DOHH2 (cell line): Measurements from ENCODE around the gene SNRPE.

Experiments
- H3F3A ChIP-seq: fragments of 200-600 bp; sonication (generic), shearing (Covaris generic); 2 replicates; pipeline ENCODE4 v1.6.0; 2016; ENCODE audit warnings: antibody characterized with exemption, mild to moderate bottlenecking; ENCODE audit not compliant: control insufficient read depth, insufficient read depth
- H3K27ac ChIP-seq: fragments of 200-600 bp; sonication (generic); 2 replicates; pipeline ENCODE4 v1.5.1; 2014; ENCODE audit warnings: low read depth, mild to moderate bottlenecking, low read length, moderate library complexity
- H3K27me3 ChIP-seq: fragments of 200-600 bp; sonication (generic); 2 replicates; pipeline ENCODE4 v1.6.1; 2014; ENCODE audit warnings: mild to moderate bottlenecking, low read length, mixed read lengths; ENCODE audit not compliant: control insufficient read depth
- H3K36me3 ChIP-seq: fragments of 200-600 bp; sonication (generic); 2 replicates; pipeline ENCODE4 v1.6.1; 2014; ENCODE audit warnings: mild to moderate bottlenecking, low read length, moderate library complexity, mixed read lengths; ENCODE audit not compliant: control insufficient read depth
- H3K4me1 ChIP-seq: fragments of 200-600 bp; sonication (generic); 2 replicates; pipeline ENCODE4 v1.6.1; 2014; ENCODE audit warnings: mild to moderate bottlenecking, low read length, mixed read lengths; ENCODE audit not compliant: control insufficient read depth
- H3K4me2 ChIP-seq: fragments of 200-600 bp; sonication (generic); 2 replicates; pipeline ENCODE4 v1.6.0; 2014; ENCODE audit warnings: mild to moderate bottlenecking, low read length, moderate library complexity
- H3K4me3 ChIP-seq: fragments of 200-600 bp; sonication (generic); 2 replicates; pipeline ENCODE4 v1.5.1; 2014; ENCODE audit warnings: mild to moderate bottlenecking, low read length, mixed read lengths
- H3K79me2 ChIP-seq: fragments of 200-600 bp; sonication (generic); 2 replicates; pipeline ENCODE4 v1.6.1; 2014; ENCODE audit warnings: mild to moderate bottlenecking, low read length, mixed read lengths; ENCODE audit not compliant: control insufficient read depth
- H3K9me2 ChIP-seq: fragments of 200-600 bp; sonication (generic); replicated peaks from 2 replicates; pipeline ENCODE4 v1.6.1; 2014; ENCODE audit warnings: mild to moderate bottlenecking, low read length, mixed read lengths; ENCODE audit not compliant: control insufficient read depth
- H3K9me3 ChIP-seq: fragments of 200-600 bp; sonication (generic); 2 replicates; pipeline ENCODE4 v1.6.1; 2014; ENCODE audit warnings: antibody characterized with exemption, low read length, mixed read lengths; ENCODE audit not compliant: control insufficient read depth, insufficient read depth
- H4K20me1 ChIP-seq: fragments of 200-600 bp; sonication (generic); 2 replicates; pipeline ENCODE4 v1.6.0; 2014; ENCODE audit warnings: low read depth, mild to moderate bottlenecking, antibody characterized with exemption, low read length, moderate library complexity; ENCODE audit not compliant: control insufficient read depth, insufficient read depth
- CTCF ChIP-seq: fragments of 200-600 bp; sonication (generic); IDR thresholded peaks from one replicate; pipeline ENCODE4 v1.5.1; 2014; ENCODE audit warnings: antibody characterized with exemption, mild to moderate bottlenecking, low read depth, low read length; ENCODE audit not compliant: poor library complexity, severe bottlenecking
- EZH2phosphoT487 ChIP-seq: fragments of 200-600 bp; sonication (generic); IDR thresholded peaks from 2 replicates; pipeline ENCODE4 v1.6.1; 2017; ENCODE audit warnings: borderline replicate concordance, mild to moderate bottlenecking, antibody characterized with exemption, low read length, moderate library complexity, mixed read lengths

Gene SNRPE

GRCh38 chr1:203901581-203901980 lies 40.2 kb downstream of the SNRPE start:
- Histone ChIP-seq H3K79me2 (no peaks in the 10 kb centered on the region), H3F3A (no peaks in the 10 kb centered on the region), H3K4me3 (no peak overlapping the region), H3K9me3 (no peaks in the 10 kb centered on the region), H3K4me2 (no peak overlapping the region), H3K27ac (no peak overlapping the region), H3K9me2 (no peaks in the 10 kb centered on the region), H3K36me3 (no peaks in the 10 kb centered on the region), H3K4me1 (no peaks in the 10 kb centered on the region), H4K20me1 (no peaks in the 10 kb centered on the region), H3K27me3 (no peaks in the 10 kb centered on the region)
- TF ChIP-seq EZH2phosphoT487 = no peak
- no peak for TF ChIP-seq CTCF

- Histone ChIP-seq H3K4me1 (no peaks in the 10 kb centered on the region), H4K20me1 (no peaks in the 10 kb centered on the region), H3K4me2 (no peak overlapping the region), H3K9me3 (no peaks in the 10 kb centered on the region), H3K27me3 (no peaks in the 10 kb centered on the region), H3K79me2 (no peaks in the 10 kb centered on the region), H3K4me3 (no peak overlapping the region), H3F3A (no peaks in the 10 kb centered on the region), H3K36me3 (no peaks in the 10 kb centered on the region), H3K27ac (no peak overlapping the region), H3K9me2 (no peaks in the 10 kb centered on the region)
- TF ChIP-seq EZH2phosphoT487 (no peak), CTCF (no peak)
These were observed 43.9 kb downstream of the SNRPE start for GRCh38 chr1:203905275-203905674.

- no peak overlapping the region for H3K4me2 ChIP-seq
- H3K79me2 ChIP-seq = no peaks in the 10 kb centered on the region
- H3F3A ChIP-seq = no peaks in the 10 kb centered on the region
- H3K27me3 ChIP-seq = peaks cover 2% of the 10 kb centered on the region
- H3K4me1 ChIP-seq = no peaks in the 10 kb centered on the region
- H3K9me2 ChIP-seq = no peaks in the 10 kb centered on the region
- no peaks in the 10 kb centered on the region for H3K9me3 ChIP-seq
- H3K4me3 ChIP-seq = no peak overlapping the region
- no peaks in the 10 kb centered on the region for H3K36me3 ChIP-seq
- H3K27ac ChIP-seq = no peak overlapping the region
- TF ChIP-seq CTCF (no peak), EZH2phosphoT487 (no peak)
- no peaks in the 10 kb centered on the region for H4K20me1 ChIP-seq
These were observed 45.5 kb downstream of the SNRPE start for GRCh38 chr1:203906932-203907331.

GRCh38 chr1:203907901-203908300 lies 46.5 kb downstream of the SNRPE start:
- no peaks in the 10 kb centered on the region for H3K79me2 ChIP-seq
- H3K4me1 ChIP-seq = no peaks in the 10 kb centered on the region
- H3K9me3 ChIP-seq = no peaks in the 10 kb centered on the region
- no peaks in the 10 kb centered on the region for H3K36me3 ChIP-seq
- no peaks in the 10 kb centered on the region for H3K9me2 ChIP-seq
- H3K4me2 ChIP-seq = no peak overlapping the region
- H4K20me1 ChIP-seq = no peaks in the 10 kb centered on the region
- no peak overlapping the region for H3K27ac ChIP-seq
- TF ChIP-seq CTCF = no peak
- TF ChIP-seq EZH2phosphoT487 = no peak
- no peak overlapping the region for H3K4me3 ChIP-seq
- H3K27me3 ChIP-seq = peaks cover 4% of the 10 kb centered on the region
- H3F3A ChIP-seq = no peaks in the 10 kb centered on the region
